ENCODE data around the gene UST. TPM values are rescaled to one million over a fixed set of nuclear protein-coding genes. Genes with fewer than 3 reads are reported as not detected.

Gene UST
- total and polyA plus RNA-seq, 2 of the 8 experiments (the other 6 are each of a cell fraction or from before 2014, with no cell fraction given): 13.5 to 34.5 TPM

DNA sequence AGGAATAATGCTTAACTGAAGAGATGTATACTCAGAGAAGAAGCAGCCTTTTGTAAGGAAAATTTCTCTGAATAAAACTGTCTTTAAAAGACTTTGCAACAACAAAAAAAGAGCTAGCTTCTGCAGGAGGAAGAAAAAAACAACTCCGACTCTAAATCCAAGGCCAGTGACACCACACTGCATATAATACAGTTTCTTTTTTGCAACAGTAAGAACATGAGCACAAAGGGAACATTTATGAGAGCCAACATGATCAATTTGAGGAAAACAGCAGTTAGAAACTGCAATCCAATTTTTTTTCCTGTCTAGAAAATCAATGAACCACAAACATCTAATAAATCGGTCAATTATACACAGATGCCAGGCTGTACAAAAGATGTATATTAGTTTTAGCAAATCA, 42.9 kb upstream of the UST start:
- Histone ChIP-seq H3K4me3 (ENCODE audit: extremely low read depth in 1 of 4, insufficient read depth in 2 of 4, low read depth in 3 of 4, low read length in 4 of 4) (no peak overlapping the region), H3K9me3 (ENCODE audit: insufficient read depth in 2 of 2, low read depth in 1 of 2, low read length in 1 of 2) (peaks cover 2 to 7% of the 10 kb centered on the region in 2 experiments; a peak in 1 of 4 replicates), H3K23ac (ENCODE audit: insufficient read length) (no peak overlapping the region), H3K4ac (replicated peaks; ENCODE audit: insufficient read length, low read depth, low read length) (no peak overlapping the region), H3K56ac (replicated peaks; ENCODE audit: insufficient read length, low read depth, low read length) (no peak overlapping the region), H4K91ac (replicated peaks; ENCODE audit: insufficient read length, low read length) (no peak overlapping the region), H3K14ac (ENCODE audit: insufficient read length) (no peak overlapping the region), H3K4me1 (replicated peaks in 1 of 4; ENCODE audit: control insufficient read depth in 3 of 4, insufficient read depth in 4 of 4, low read length in 3 of 4) (no peaks in the 10 kb centered on the region), H2AK5ac (ENCODE audit: low read depth, low read length) (no peak overlapping the region), H2BK5ac (ENCODE audit: low read depth, low read length) (no peak overlapping the region), H2AFZ (ENCODE audit: low read length) (no peak overlapping the region), H3K79me1 (ENCODE audit: low read depth, low read length) (no peaks in the 10 kb centered on the region), H4K8ac (ENCODE audit: extremely low read depth, insufficient read depth, low read length) (no peak overlapping the region), H3K9ac (replicated peaks in 1 of 4; ENCODE audit: extremely low read depth in 1 of 4, low read depth in 3 of 4, low read length in 3 of 4) (no peak overlapping the region), H2BK20ac (ENCODE audit: low read length) (no peak overlapping the region), H4K5ac (ENCODE audit: insufficient read length, low read depth, low read length) (no peak overlapping the region), H3K27ac (ENCODE audit: low read depth, low read length) (no peak overlapping the region), H3K36me3 (ENCODE audit: control insufficient read depth in 2 of 4, insufficient read depth in 4 of 4, low read length in 3 of 4) (no peaks in the 10 kb centered on the region), H2BK12ac (ENCODE audit: low read depth, low read length) (no peak overlapping the region), H2BK15ac (ENCODE audit: low read length) (no peak overlapping the region), H2BK120ac (replicated peaks; ENCODE audit: low read depth, low read length) (no peak overlapping the region), H3K79me2 (ENCODE audit: control insufficient read depth in 1 of 2, insufficient read depth in 2 of 2, low read length in 2 of 2) (no peaks in the 10 kb centered on the region), H3K23me2 (ENCODE audit: low read depth, low read length) (no peaks in the 10 kb centered on the region), H3K18ac (ENCODE audit: extremely low read depth, low read length) (no peak overlapping the region), H4K20me1 (replicated peaks in 1 of 2; ENCODE audit: control insufficient read depth in 1 of 2, insufficient read depth in 2 of 2, low read length in 2 of 2) (no peaks in the 10 kb centered on the region), H3K4me2 (ENCODE audit: insufficient read depth in 1 of 2, low read depth in 2 of 2, low read length in 2 of 2) (no peak overlapping the region), H3K27me3 (replicated peaks in 1 of 4; ENCODE audit: control insufficient read depth in 3 of 4, extremely low read depth in 1 of 4, insufficient read depth in 3 of 4, low read length in 3 of 4) (no peaks in the 10 kb centered on the region)
- TF ChIP-seq EP300 (IDR thresholded peaks at IDR 0.05; ENCODE audit: borderline replicate concordance in 1 of 2, low read depth in 2 of 2, low read length in 2 of 2): no peak
- TF ChIP-seq EZH2 (IDR thresholded peaks at IDR 0.05; ENCODE audit: low read depth, low read length, severe bottlenecking): no peak
- TF ChIP-seq SIX5 (IDR thresholded peaks at IDR 0.05; ENCODE audit: low read depth, low read length): no peak
- TF ChIP-seq SIN3A (conservative IDR thresholded peaks at IDR 0.05 in 1 of 2, IDR thresholded peaks at IDR 0.05 in 1 of 2; ENCODE audit: low read depth in 1 of 2, low read length in 2 of 2): no peak
- POLR2A ChIA-PET (ENCODE audit: partially characterized antibody): no interaction called here
- DNase-seq (ENCODE audit: low read depth in 1 of 2, low spot score in 2 of 2): no peak
- CTCF ChIA-PET (ENCODE audit: partially characterized antibody): interaction anchor here (1.0 kb wide), 1 partner anchor 144 kb away, joined by 3 read pairs; no protein-coding TSS in a partner anchor
- WGBS, 2 experiments (ENCODE audit: extremely low coverage in 1 of 2, insufficient coverage in 1 of 2, insufficient read length in 1 of 2, insufficient replicate concordance in 2 of 2, low coverage in 1 of 2, low lambda C conversion rate in 2 of 2, missing lambda C conversion rate in 1 of 2): 82% methylated on average over 2 of the region's 2 CpGs; no CpG with 5 or more reads in 1 of the 2 experiments
- FAIRE-seq: no peak

Data from H1 (cell line).